Small intestine (tissue), 16 donors: ENCODE data around the gene PKP1. TPM values are rescaled to one million over a fixed set of nuclear protein-coding genes. Genes with fewer than 3 reads are reported as not detected.
"Not testable (repeated sequence)": the region's sequence is repeated elsewhere in the genome, so short reads cannot be mapped to it uniquely, and the experiment has no call there.

Experiments
- DNase-seq, 2 donors: peaks; one replicate each; pipeline versions ENCODE4 v3.0.0 to v3.0.0-alpha.2; 2013
- FAIRE-seq: peaks from 2 replicates; lab custom pipeline; 2012; peaks lifted over from hg19 to GRCh38; lab: Jason Lieb, UNC
- H3K27ac ChIP-seq, 3 donors: one replicate each; pipeline ENCODE4 v1.5.1; 2013; ENCODE audit warnings: low read length in 2 of 3, mild to moderate bottlenecking in 2 of 3, control low read depth in 1 of 3, inconsistent platforms in 1 of 3, low read depth in 1 of 3, moderate library complexity in 1 of 3
- H3K27me3 ChIP-seq, 3 donors: one replicate each; pipeline ENCODE4 v1.6.1; 2013; ENCODE audit warnings: low read length in 3 of 3, inconsistent platforms in 1 of 3; ENCODE audit not compliant: control insufficient read depth in 3 of 3, insufficient read depth in 3 of 3
- H3K36me3 ChIP-seq, 3 donors: one replicate each; pipeline ENCODE4 v1.6.1; 2013; ENCODE audit warnings: low read length in 3 of 3, inconsistent platforms in 1 of 3, low read depth in 1 of 3, mild to moderate bottlenecking in 1 of 3, moderate library complexity in 1 of 3; ENCODE audit not compliant: control insufficient read depth in 3 of 3, insufficient read depth in 2 of 3
- H3K4me1 ChIP-seq, 3 donors: one replicate each; pipeline ENCODE4 v1.6.1; 2013; ENCODE audit warnings: low read length in 2 of 3, inconsistent platforms in 1 of 3, low read depth in 1 of 3, mild to moderate bottlenecking in 1 of 3, moderate library complexity in 1 of 3; ENCODE audit not compliant: control insufficient read depth in 3 of 3, insufficient read depth in 2 of 3
- H3K4me3 ChIP-seq, 3 donors: one replicate each; pipeline ENCODE4 v1.5.1; 2013; ENCODE audit warnings: low read length in 3 of 3, control low read depth in 1 of 3, inconsistent platforms in 1 of 3, low read depth in 1 of 3, mild to moderate bottlenecking in 1 of 3, moderate library complexity in 1 of 3
- H3K9me3 ChIP-seq, 2 donors: one replicate each; pipeline ENCODE4 v1.6.1; 2013; ENCODE audit warnings: low read depth in 1 of 2, low read length in 1 of 2; ENCODE audit not compliant: control insufficient read depth in 2 of 2, insufficient read depth in 1 of 2
- WGBS, 3 donors: extraction: QIAGEN DNeasy Blood & Tissue Kit; methylation state at CpG; one replicate each; pipeline ENCODE4 v1.1.7; 2013; 5-methylcytosine and 5-hydroxymethylcytosine counted together
- long read RNA-seq, 10 donors: transcript quantifications; one replicate each; lab custom pipeline, GENCODE V29; 2026
- polyA plus RNA-seq, 4 donors: library from polyadenylated mRNA; stranded (reverse) in 3 of 4; unstranded in 1 of 4; fragments of 200-250 nt in 3 of 4; fragments of 120-200 nt in 1 of 4; gene quantifications; one replicate each; pipeline versions ENCODE4 v1.2.1 to v1.2.3, GENCODE V29; 2013
- donor health status: healthy with polysubstance abuse.
- donor health status: control.
- donor health status: control.
- donor health status: Bipolar disorder and iron deficiency.
- donor health status: healthy.

The PKP1 gene
- polyA plus RNA-seq, result under 1 TPM; 0.24 to 0.69 (median 0.36) TPM
- long read RNA-seq, donor 1, result 0 reads
- long read RNA-seq, donor 2, result 0 reads
- long read RNA-seq, donor 3, result 0 reads
- long read RNA-seq, donor 4, result 0 reads
- long read RNA-seq, donor 5, result 0 reads
- long read RNA-seq, donor 6, result 0 reads
- long read RNA-seq, donor 7, result 0 reads
- long read RNA-seq, donor 8, full-length matches to known transcripts, result 1 of 1 reads
- long read RNA-seq, donor 8, partial matches to known transcripts, result 0 of 1 reads
- long read RNA-seq, donor 8, other reads (novel, unspliced or antisense), result 0 of 1 reads
- long read RNA-seq, donor 9, result 0 reads
- long read RNA-seq, donor 10, result 0 reads

GRCh38 chr1:201282931-201283829, at the start of gene PKP1:
Gene PKP1, plus strand, starts transcription at chr1:201283506. Its CDS starts 197 bp downstream, at chr1:201283703.
- Histone ChIP-seq H3K36me3 (no peaks in the 10 kb centered on the region), H3K4me3 (no peak within 1 kb of the TSS), H3K27ac (no peak within 1 kb of the TSS), H3K9me3 (no peaks in the 10 kb centered on the region), H3K4me1 (peaks cover 0 to 11% (median 0%) of the 10 kb centered on the region in 3 donors), H3K27me3 (peaks cover 0 to 71% (median 21%) of the 10 kb centered on the region in 3 donors)
- DNase-seq, result peak; percentile 53 to 68
- no peak for FAIRE-seq
- WGBS, 3 donors, result 5% methylated on average over 48 to 55 of the region's 55 CpGs

- not testable (repeated sequence) for H3K27me3 ChIP-seq, H3K36me3 ChIP-seq, H3K27ac ChIP-seq, H3K4me1 ChIP-seq, FAIRE-seq, H3K4me3 ChIP-seq, H3K9me3 ChIP-seq, DNase-seq
- whole genome bisulfite sequencing, 3 donors, result 60 to 75% (median 60%) methylated on average over 7 to 11 of the region's 11 CpGs
Observed at GRCh38 chr1:201239646-201240045, 43.7 kb upstream of the PKP1 start.

GRCh38 chr1:201240171-201240570, 43.1 kb upstream of the PKP1 start:
- Histone ChIP-seq H3K36me3 (no peaks in the 10 kb centered on the region), H3K27ac (no peak overlapping the region), H3K27me3 (no peaks in the 10 kb centered on the region), H3K4me3 (no peak overlapping the region), H3K9me3 (no peaks in the 10 kb centered on the region), H3K4me1 (peaks cover 0 to 2% (median 0%) of the 10 kb centered on the region in 3 donors)
- WGBS, 3 donors, result 46 to 85% (median 69%) methylated on average over 2 to 3 of the region's 3 CpGs
- FAIRE-seq (no peak), DNase-seq (no peak)

GRCh38 chr1:201241736-201242135, 41.6 kb upstream of the PKP1 start:
- no peaks in the 10 kb centered on the region for H3K9me3 ChIP-seq
- DNase-seq, result no peak
- peaks cover 0 to 2% (median 0%) of the 10 kb centered on the region in 3 donors for H3K4me1 ChIP-seq
- H3K36me3 ChIP-seq, result no peaks in the 10 kb centered on the region
- no peak overlapping the region for H3K27ac ChIP-seq
- no peak overlapping the region for H3K4me3 ChIP-seq
- H3K27me3 ChIP-seq, result no peaks in the 10 kb centered on the region
- 74 to 96% (median 92%) methylated on average over 2 of the region's 2 CpGs for WGBS, 3 donors
- peak; percentile 70 for FAIRE-seq

GRCh38 chr1:201245082-201245481, 38.2 kb upstream of the PKP1 start:
- DNase-seq, result peak in 1 of 2 donors; percentile 48
- no peak for FAIRE-seq

GRCh38 chr1:201248721-201249559, 34.4 kb upstream of the PKP1 start:
- Histone ChIP-seq H3K4me1 (peaks cover 0 to 2% (median 0%) of the 10 kb centered on the region in 3 donors), H3K36me3 (no peaks in the 10 kb centered on the region), H3K27me3 (no peaks in the 10 kb centered on the region), H3K4me3 (no peak overlapping the region), H3K27ac (no peak overlapping the region), H3K9me3 (no peaks in the 10 kb centered on the region)
- WGBS, 3 donors, result 89 to 93% (median 91%) methylated on average over 14 of the region's 14 CpGs
- FAIRE-seq, result no peak
- DNase-seq, result no peak

More at GRCh38 chr1:201245082-201245481, 38.2 kb upstream of the PKP1 start:
- H3K4me1 ChIP-seq, result peaks cover 0 to 2% (median 0%) of the 10 kb centered on the region in 3 donors
- H3K4me3 ChIP-seq, result no peak overlapping the region
- no peaks in the 10 kb centered on the region for H3K27me3 ChIP-seq
- no peaks in the 10 kb centered on the region for H3K36me3 ChIP-seq
- H3K9me3 ChIP-seq, result no peaks in the 10 kb centered on the region
- WGBS, 3 donors, result 4 to 31% (median 17%) methylated on average over 1 of the region's 1 CpG
- no peak overlapping the region for H3K27ac ChIP-seq

- FAIRE-seq (no peak), DNase-seq (no peak)
- H3K9me3 ChIP-seq, result no peaks in the 10 kb centered on the region
- no peaks in the 10 kb centered on the region for H3K27me3 ChIP-seq
- H3K4me1 ChIP-seq, result no peaks in the 10 kb centered on the region
- H3K4me3 ChIP-seq, result no peak overlapping the region
- H3K27ac ChIP-seq, result no peak overlapping the region
- H3K36me3 ChIP-seq, result no peaks in the 10 kb centered on the region
- WGBS, 3 donors, result 67 to 82% (median 73%) methylated on average over 10 of the region's 10 CpGs
Observed at GRCh38 chr1:201250326-201251011, 32.8 kb upstream of the PKP1 start.
